HEK293T (cell line): ENCODE results near the gene VWA8.

Experiments used
- CTCF ChIA-PET: fragments of 350-600 bp; formaldehyde crosslinking; extraction: SDS; loops from one replicate; lab custom pipeline; 2021; ENCODE audit warnings: antibody characterized with exemption, inconsistent platforms; lab: Yijun Ruan, JAX
- POLR2A ChIA-PET: fragments of 350-600 bp; formaldehyde crosslinking; extraction: SDS; loops from one replicate; lab custom pipeline; 2020; ENCODE audit warnings: antibody characterized with exemption, inconsistent platforms; lab: Yijun Ruan, JAX
- DNase-seq: peaks from one replicate; pipeline ENCODE4 v3.0.0; 2012; ENCODE audit warnings: mixed read lengths; ENCODE audit errors: extremely low spot score
- ARNT ChIP-seq: fragments of 450-650 bp; IDR thresholded peaks from 2 replicates; pipeline ENCODE4 v1.6.1; 2017; ENCODE audit warnings: mild to moderate bottlenecking
- BHLHE40 ChIP-seq: fragments of 450-650 bp; IDR thresholded peaks from 2 replicates; pipeline ENCODE4 v1.6.1; 2016; ENCODE audit warnings: mild to moderate bottlenecking, moderate library complexity, borderline replicate concordance
- CTBP1 ChIP-seq: fragments of 450-650 bp; IDR thresholded peaks from 2 replicates; pipeline ENCODE4 v1.6.1; 2016; ENCODE audit warnings: borderline replicate concordance
- ELF4 ChIP-seq: fragments of 450-650 bp; IDR thresholded peaks from 2 replicates; pipeline ENCODE4 v1.6.1; 2017; ENCODE audit warnings: antibody characterized with exemption
- FOXA1 ChIP-seq: fragments of 450-650 bp; IDR thresholded peaks from 2 replicates; pipeline ENCODE4 v1.6.1; 2016; ENCODE audit warnings: mild to moderate bottlenecking
- FOXK2 ChIP-seq: fragments of 450-650 bp; IDR thresholded peaks from 2 replicates; pipeline ENCODE4 v1.6.1; 2016; ENCODE audit warnings: mild to moderate bottlenecking
- FOXM1 ChIP-seq: fragments of 450-650 bp; IDR thresholded peaks from 2 replicates; pipeline ENCODE4 v1.6.1; 2017; ENCODE audit warnings: mild to moderate bottlenecking, borderline replicate concordance
- HDGF ChIP-seq: fragments of 450-650 bp; IDR thresholded peaks from 2 replicates; pipeline ENCODE4 v1.6.1; 2017; ENCODE audit warnings: antibody characterized with exemption, borderline replicate concordance
- L3MBTL2 ChIP-seq: fragments of 450-650 bp; conservative IDR thresholded peaks from 2 replicates; pipeline ENCODE4 v1.6.1; 2016; ENCODE audit warnings: mild to moderate bottlenecking
- LEF1 ChIP-seq: fragments of 450-650 bp; IDR thresholded peaks from 2 replicates; pipeline ENCODE4 v1.6.1; 2017; ENCODE audit warnings: mild to moderate bottlenecking, borderline replicate concordance
- NFRKB ChIP-seq: fragments of 450-650 bp; IDR thresholded peaks from 2 replicates; pipeline ENCODE4 v1.6.1; 2016; ENCODE audit warnings: mild to moderate bottlenecking, moderate library complexity
- PKNOX1 ChIP-seq: fragments of 450-650 bp; IDR thresholded peaks from 2 replicates; pipeline ENCODE4 v1.6.1; 2016
- SP1 ChIP-seq: fragments of 450-650 bp; IDR thresholded peaks from 2 replicates; pipeline ENCODE4 v1.6.1; 2017
- SUZ12 ChIP-seq: fragments of 450-650 bp; IDR thresholded peaks from 2 replicates; pipeline ENCODE4 v1.6.1; 2016; ENCODE audit warnings: mild to moderate bottlenecking
- TARDBP ChIP-seq: fragments of 450-650 bp; IDR thresholded peaks from 2 replicates; pipeline ENCODE4 v1.6.1; 2016
- ZNF384 ChIP-seq: fragments of 450-650 bp; IDR thresholded peaks from 2 replicates; pipeline ENCODE4 v1.6.1; 2016

VWA8 gene

GRCh38 chr13:41707194-41707821, 253.6 kb downstream of the VWA8 start:
- POLR2A ChIA-PET, result no interaction called here
- DNase-seq, result no peak
- TF ChIP-seq ELF4 (no peak), SP1 (no peak)
- CTCF ChIA-PET, result no interaction called here

GRCh38 chr13:41706152-41706551, 254.8 kb downstream of the VWA8 start:
- POLR2A ChIA-PET, result no interaction called here
- TF ChIP-seq FOXA1, result no peak
- no peak for TF ChIP-seq LEF1
- no peak for TF ChIP-seq ARNT
- no peak for TF ChIP-seq BHLHE40
- TF ChIP-seq L3MBTL2, result no peak
- no peak for TF ChIP-seq FOXK2
- no peak for TF ChIP-seq TARDBP
- TF ChIP-seq PKNOX1, result no peak
- no peak for TF ChIP-seq ELF4
- TF ChIP-seq SUZ12, result no peak
- no peak for TF ChIP-seq ZNF384
- no peak for TF ChIP-seq NFRKB
- no peak for TF ChIP-seq HDGF
- TF ChIP-seq SP1, result no peak
- TF ChIP-seq FOXM1, result no peak
- TF ChIP-seq CTBP1, result no peak
- DNase-seq, result no peak
- CTCF ChIA-PET, result no interaction called here

- no peak for DNase-seq
- POLR2A ChIA-PET, result no interaction called here
- CTCF ChIA-PET, result no interaction called here
- TF ChIP-seq FOXM1 (no peak), L3MBTL2 (no peak), ARNT (no peak), FOXK2 (no peak), PKNOX1 (no peak), BHLHE40 (no peak), ZNF384 (no peak), ELF4 (no peak), CTBP1 (no peak), NFRKB (no peak), SP1 (no peak), FOXA1 (no peak), TARDBP (no peak)
These were observed 258.4 kb downstream of the VWA8 start for GRCh38 chr13:41702540-41702939.

- POLR2A ChIA-PET, result no interaction called here
- CTCF ChIA-PET, result no interaction called here
- DNase-seq, result no peak
- TF ChIP-seq NFRKB (no peak), ELF4 (no peak), CTBP1 (no peak), FOXM1 (no peak), HDGF (no peak), PKNOX1 (no peak), FOXK2 (no peak), LEF1 (no peak), BHLHE40 (no peak), ARNT (no peak), ZNF384 (no peak), FOXA1 (no peak), TARDBP (no peak), SP1 (no peak), SUZ12 (no peak), L3MBTL2 (no peak)
These were observed 259.2 kb downstream of the VWA8 start for GRCh38 chr13:41701676-41702075.

GRCh38 chr13:41700790-41701310, 260.1 kb downstream of the VWA8 start:
- CTCF ChIA-PET, result no interaction called here
- POLR2A ChIA-PET, result no interaction called here
- DNase-seq, result no peak
- TF ChIP-seq CTBP1 (no peak), L3MBTL2 (no peak), ZNF384 (no peak), ARNT (no peak), BHLHE40 (no peak), FOXK2 (no peak), FOXA1 (no peak), PKNOX1 (no peak), FOXM1 (no peak), SUZ12 (no peak), TARDBP (no peak), LEF1 (no peak), SP1 (no peak), HDGF (no peak), NFRKB (no peak), ELF4 (no peak)
